GM19240 (cell line): ENCODE data around the gene RSPH9.
A peak's percentile ranks its signal among the peaks of the same experiment; 100 is the strongest.
"Not testable (repeated sequence)": the region's sequence is repeated elsewhere in the genome, so short reads cannot be mapped to it uniquely, and the experiment has no call there.

Experiments used
- DNase-seq: peaks from one replicate; pipeline ENCODE4 v3.0.0; 2011; ENCODE audit warnings: low spot score; ENCODE audit not compliant: insufficient read length

The RSPH9 gene

GRCh38 chr6:43687079-43687436, 42.2 kb downstream of the RSPH9 start:
- DNase-seq = no peak

- DNase-seq = peak; percentile 87
These were observed 42.9 kb downstream of the RSPH9 start, which contains the start of gene MRPS18A for GRCh38 chr6:43687437-43688347. TSS of gene MRPS18A (minus strand) at chr6:43687791. CDS start at chr6:43687779, 12 bp downstream.

- DNase-seq = no peak
These were observed 44.6 kb downstream of the RSPH9 start for GRCh38 chr6:43689421-43689820.

GRCh38 chr6:43695215-43695966, 50.6 kb downstream of the RSPH9 start:
- DNase-seq = no peak

- DNase-seq = no peak
These were observed 51.1 kb downstream of the RSPH9 start for GRCh38 chr6:43695967-43696291.

- no peak for DNase-seq
These were observed 52.6 kb downstream of the RSPH9 start for GRCh38 chr6:43697421-43697820.

- no peak for DNase-seq
These were observed 53.9 kb downstream of the RSPH9 start for GRCh38 chr6:43698584-43699349.

GRCh38 chr6:43699564-43700186, 54.8 kb downstream of the RSPH9 start:
- no peak for DNase-seq

GRCh38 chr6:43700939-43701560, 56.2 kb downstream of the RSPH9 start:
- not testable (repeated sequence) for DNase-seq

- no peak for DNase-seq
These were observed 57.3 kb downstream of the RSPH9 start for GRCh38 chr6:43702171-43702533.

GRCh38 chr6:43702534-43703440, 58.0 kb downstream of the RSPH9 start:
- peak; percentile 66 for DNase-seq

GRCh38 chr6:43703512-43704429, 58.9 kb downstream of the RSPH9 start:
- no peak for DNase-seq

- no peak for DNase-seq
These were observed 61.2 kb downstream of the RSPH9 start for GRCh38 chr6:43705996-43706395.

GRCh38 chr6:43706788-43707187, 62.0 kb downstream of the RSPH9 start:
- no peak for DNase-seq

- DNase-seq = no peak
These were observed 62.4 kb downstream of the RSPH9 start for GRCh38 chr6:43707269-43707668.

GRCh38 chr6:43707767-43708166, 62.9 kb downstream of the RSPH9 start:
- no peak for DNase-seq

GRCh38 chr6:43708860-43709653, 64.2 kb downstream of the RSPH9 start:
- DNase-seq = no peak
